K562 (cell line): ENCODE results near the gene PRR15L. TPM values are rescaled to one million over a fixed set of nuclear protein-coding genes. Genes with fewer than 3 reads are reported as not detected.

Source experiments
- ARID3A ChIP-seq: IDR thresholded peaks from 2 replicates; pipeline ENCODE4 v1.6.1; 2012; ENCODE audit warnings: low read depth, low read length, improper control_type of control experiment, borderline replicate concordance
- BCLAF1 ChIP-seq, 2 experiments: fragments of 450-650 bp in 1 of 2; IDR thresholded peaks; 2 replicates each; pipeline ENCODE4 v1.6.1; 2011 to 2017; ENCODE audit warnings: low read depth in 2 of 2, antibody characterized with exemption in 1 of 2, borderline replicate concordance in 1 of 2, low read length in 1 of 2, mild to moderate bottlenecking in 1 of 2, mixed read lengths in 1 of 2; ENCODE audit not compliant: control insufficient read depth in 1 of 2
- CREB3L1 ChIP-seq: fragments of 450-650 bp; IDR thresholded peaks from 2 replicates; pipeline ENCODE4 v1.6.1; 2014; ENCODE audit warnings: low read depth, mild to moderate bottlenecking, moderate library complexity, borderline replicate concordance
- HBP1 ChIP-seq: fragments of 450-650 bp; formaldehyde crosslinking; IDR thresholded peaks from 2 replicates; pipeline ENCODE4 v1.4.0; 2022; ENCODE audit warnings: missing genetic modification characterization
- MAFF ChIP-seq: IDR thresholded peaks from 2 replicates; pipeline ENCODE4 v1.6.1; 2012; ENCODE audit warnings: low read length, improper control_type of control experiment
- MITF ChIP-seq: IDR thresholded peaks from 2 replicates; pipeline ENCODE4 v1.6.1; 2014; ENCODE audit warnings: antibody characterized with exemption
- SMAD3 ChIP-seq: fragments of 450-650 bp; formaldehyde crosslinking; conservative IDR thresholded peaks from 2 replicates; pipeline ENCODE4 v1.4.0; 2020; ENCODE audit warnings: mild to moderate bottlenecking
- ZBTB11 ChIP-seq, 3 experiments: fragments of 200-800 bp in 1 of 3; fragments of 250-450 bp in 1 of 3; fragments of 450-650 bp in 1 of 3; sonication (Bioruptor Pico) in 1 of 3; sonication (Bioruptor generic) in 1 of 3; formaldehyde crosslinking in 1 of 3; IDR thresholded peaks; 2 replicates each; pipeline versions ENCODE4 v1.6.1 to v1.8.0; 2016 to 2022; ENCODE audit warnings: mild to moderate bottlenecking in 2 of 3, missing genetic modification characterization in 2 of 3, missing compliant biosample characterization in 1 of 3, moderate library complexity in 1 of 3
- ZNF354B ChIP-seq: fragments of 250-450 bp; sonication (Bioruptor Pico); IDR thresholded peaks from 2 replicates; pipeline ENCODE4 v1.4.0; 2020
- ZNF584 ChIP-seq: fragments of 200-800 bp; sonication (Bioruptor generic); IDR thresholded peaks from 2 replicates; pipeline ENCODE4 v1.6.1; 2016; ENCODE audit warnings: low read depth, mild to moderate bottlenecking, missing genetic modification characterization, missing compliant biosample characterization
- polyA plus RNA-seq, 8 experiments: library from polyadenylated mRNA; depleted of rRNA in 4 of 8; stranded (reverse) in 5 of 8; unstranded in 3 of 8; fragments of >200 nt; fragmentation: Nextera tagmentation in 2 of 8; fragmentation: Illumina TruSeq in 1 of 8; extraction: Ambion mirVana in 2 of 8; extraction: Trizol in 1 of 8; gene quantifications; 2 replicates each; pipeline versions ENCODE4 v1.2.1 to v1.2.3, GENCODE V29; 2011 to 2014; ENCODE audit warnings: inconsistent platforms in 1 of 8, missing spikeins in 1 of 8
- total RNA-seq, 7 experiments: library from RNA; depleted of rRNA in 6 of 7; stranded (reverse); fragments of >200 nt in 6 of 7; fragmentation: Illumina TruSeq in 2 of 7; extraction: Trizol in 2 of 7; gene quantifications; 2 replicates each; pipeline versions ENCODE4 v1.2.1 to v1.2.3, GENCODE V29; 2011 to 2021; ENCODE audit warnings: low replicate concordance in 1 of 7

Gene PRR15L
- total and polyA plus RNA-seq, 9 of the 15 experiments (the other 6 are each of a cell fraction or from before 2014, with no cell fraction given): 0.03 TPM; not detected in 8

GRCh38 chr17:47941246-47942095 lies 16.2 kb downstream of the PRR15L start, which contains the start of gene PNPO (continued):
- TF ChIP-seq BCLAF1 (IDR thresholded peaks at IDR 0.05; ENCODE audit: borderline replicate concordance in 1 of 2, control insufficient read depth in 1 of 2, low read depth in 2 of 2, low read length in 1 of 2) (no peak), HBP1 (0 out of 2 replicates have a peak, but pooled peaks have one; percentile 5), ZNF354B (CRISPR knock-in tag) (no peak), MITF (0 out of 2 replicates have a peak, but pooled peaks have one; percentile 55), ZBTB11 (CRISPR knock-in tag; IDR thresholded peaks at IDR 0.05) (peak; percentile 45 to 98 (median 91); a peak in 5 of 6 replicates), MAFF (peak; percentile 14; the same call in 1 of the 2 replicates), SMAD3 (CRISPR knock-in tag) (no peak), ARID3A (no peak), CREB3L1 (peak; percentile 39; the same call in 1 of the 2 replicates), ZNF584 (CRISPR knock-in tag) (peak; percentile 89)
